Activated CD8-positive, alpha-beta T cell treated with anti-CD3 and anti-CD28 coated beads for 36 hours (primary cell): Measurements from ENCODE around the gene FHAD1. TPM values are rescaled to one million over a fixed set of nuclear protein-coding genes. Genes with fewer than 3 reads are reported as not detected.

Experiments
- ATAC-seq: fragments of 200-7000 bp; cut with Tn5 transposase; one replicate; pipeline ENCODE4 v1.10.0; 2021; ENCODE audit warnings: mild to moderate bottlenecking, moderate library complexity
- CTCF ChIA-PET: fragments of 350-600 bp; sonication (Branson Sonifier 250); formaldehyde crosslinking; loops from one replicate; lab custom pipeline; 2021; ENCODE audit warnings: antibody characterized with exemption; lab: Charles Lee
- POLR2A ChIA-PET: fragments of 350-600 bp; sonication (Branson Sonifier 250); formaldehyde crosslinking; loops from one replicate; lab custom pipeline; 2021; ENCODE audit warnings: antibody characterized with exemption; lab: Charles Lee
- DNase-seq: peaks from one replicate; pipeline ENCODE4 v3.0.0-alpha.2; 2020
- H3K27ac Mint-ChIP-seq: one replicate; pipeline ENCODE4 v1.8.0; 2021; ENCODE audit warnings: mild to moderate bottlenecking, mixed read lengths
- H3K27me3 Mint-ChIP-seq: one replicate; pipeline ENCODE4 v1.8.0; 2021; ENCODE audit warnings: mixed read lengths
- H3K36me3 Mint-ChIP-seq: one replicate; pipeline ENCODE4 v1.8.0; 2021; ENCODE audit warnings: low read depth, mixed read lengths
- H3K4me1 Mint-ChIP-seq: one replicate; pipeline ENCODE4 v1.8.0; 2021; ENCODE audit warnings: low read depth, mixed read lengths
- H3K4me3 Mint-ChIP-seq: one replicate; pipeline ENCODE4 v1.8.0; 2021; ENCODE audit warnings: mild to moderate bottlenecking, moderate library complexity, mixed read lengths
- H3K9me3 Mint-ChIP-seq: one replicate; pipeline ENCODE4 v1.8.0; 2021; ENCODE audit warnings: mixed read lengths
- CTCF ChIP-seq: fragments of 200-600 bp; IDR thresholded peaks from one replicate; pipeline ENCODE4 v1.8.0; 2022; ENCODE audit warnings: antibody characterized with exemption, mild to moderate bottlenecking
- intact Hi-C: fragments of 100-400 bp; cut with micrococcal nuclease; formaldehyde crosslinking; loops from one replicate; pipeline ENCODE4 v1.10.0; 2022
- total RNA-seq, 2 experiments: library from RNA; stranded (reverse); gene quantifications; one replicate each; pipeline ENCODE4 v1.2.3, GENCODE V29; 2021

The FHAD1 gene
- total RNA-seq, 2 experiments from 2014 or later: 0.07 to 0.16 TPM

GRCh38 chr1:15390667-15391066 is 143.6 kb downstream of the FHAD1 start:
- peaks cover 9% of the 10 kb centered on the region for H3K27me3 Mint-ChIP-seq
- H3K4me3 Mint-ChIP-seq: no peak overlapping the region
- no peaks in the 10 kb centered on the region for H3K9me3 Mint-ChIP-seq
- ChIA-PET POLR2A (no interaction called here), CTCF (no interaction called here)
- DNase-seq: no peak
- peaks cover 7% of the 10 kb centered on the region for H3K4me1 Mint-ChIP-seq
- no peak overlapping the region for H3K27ac Mint-ChIP-seq
- no peak for ATAC-seq
- intact Hi-C loops: no loop called here
- H3K36me3 Mint-ChIP-seq: no peaks in the 10 kb centered on the region
- TF ChIP-seq CTCF: no peak

- ChIA-PET POLR2A (no interaction called here), CTCF (no interaction called here)
Observed at GRCh38 chr1:15391366-15391765, 144.3 kb downstream of the FHAD1 start.

GRCh38 chr1:15393475-15394257 is 146.6 kb downstream of the FHAD1 start:
- TF ChIP-seq CTCF: no peak
- Mint-ChIP-seq H3K4me1 (no peaks in the 10 kb centered on the region), H3K4me3 (no peak overlapping the region), H3K36me3 (no peaks in the 10 kb centered on the region), H3K9me3 (no peaks in the 10 kb centered on the region), H3K27me3 (no peaks in the 10 kb centered on the region), H3K27ac (no peak overlapping the region)
- POLR2A ChIA-PET: no interaction called here
- ATAC-seq (no peak), DNase-seq (no peak)
- intact Hi-C loops: no loop called here
- CTCF ChIA-PET: no interaction called here

More at GRCh38 chr1:15391366-15391765, 144.3 kb downstream of the FHAD1 start:
- no peaks in the 10 kb centered on the region for H3K9me3 Mint-ChIP-seq
- H3K27ac Mint-ChIP-seq: no peak overlapping the region
- H3K4me3 Mint-ChIP-seq: no peak overlapping the region
- ATAC-seq (no peak), DNase-seq (no peak)
- no peak for TF ChIP-seq CTCF
- H3K27me3 Mint-ChIP-seq: peaks cover 3% of the 10 kb centered on the region
- no peaks in the 10 kb centered on the region for H3K36me3 Mint-ChIP-seq
- peaks cover 3% of the 10 kb centered on the region for H3K4me1 Mint-ChIP-seq
- intact Hi-C loops: no loop called here

- no peak overlapping the region for H3K27ac Mint-ChIP-seq
- ChIA-PET POLR2A (no interaction called here), CTCF (no interaction called here)
- peaks cover 1% of the 10 kb centered on the region for H3K9me3 Mint-ChIP-seq
- no peaks in the 10 kb centered on the region for H3K36me3 Mint-ChIP-seq
- intact Hi-C loops: no loop called here
- H3K27me3 Mint-ChIP-seq: no peaks in the 10 kb centered on the region
- no peak for DNase-seq
- no peak overlapping the region for H3K4me3 Mint-ChIP-seq
- H3K4me1 Mint-ChIP-seq: no peaks in the 10 kb centered on the region
- no peak for ATAC-seq
- TF ChIP-seq CTCF: no peak
Observed at GRCh38 chr1:15394258-15394690, 147.3 kb downstream of the FHAD1 start.

- Mint-ChIP-seq H3K36me3 (no peaks in the 10 kb centered on the region), H3K27me3 (no peaks in the 10 kb centered on the region), H3K27ac (no peak overlapping the region), H3K4me3 (no peak overlapping the region), H3K9me3 (peaks cover 5% of the 10 kb centered on the region), H3K4me1 (no peaks in the 10 kb centered on the region)
- no peak for ATAC-seq
- intact Hi-C loops: no loop called here
- DNase-seq: no peak
- ChIA-PET CTCF (no interaction called here), POLR2A (no interaction called here)
- no peak for TF ChIP-seq CTCF
Observed at GRCh38 chr1:15397236-15397635, 150.2 kb downstream of the FHAD1 start.
